GM12878 (cell line): Measurements from ENCODE around the gene ITGAL. TPM values are rescaled to one million over a fixed set of nuclear protein-coding genes. Genes with fewer than 3 reads are reported as not detected.

Experiments used
- BACH1 ChIP-seq: fragments of 450-650 bp; IDR thresholded peaks from 2 replicates; pipeline ENCODE4 v1.6.1; 2017; ENCODE audit warnings: mild to moderate bottlenecking, borderline replicate concordance
- BHLHE40 ChIP-seq, 2 experiments: fragments of 450-650 bp in 1 of 2; IDR thresholded peaks; 2 replicates each; pipeline ENCODE4 v1.6.1; 2011 to 2017; ENCODE audit warnings: low read depth in 2 of 2, borderline replicate concordance in 1 of 2, improper control_type of control experiment in 1 of 2, low read length in 1 of 2, mild to moderate bottlenecking in 1 of 2
- CBFB ChIP-seq: IDR thresholded peaks from 2 replicates; pipeline ENCODE4 v1.6.1; 2016; ENCODE audit warnings: antibody characterized with exemption, low read depth
- CEBPZ ChIP-seq: fragments of 150-350 bp; IDR thresholded peaks from 2 replicates; pipeline ENCODE4 v1.6.1; 2016; ENCODE audit warnings: low read depth, low read length
- EP300 ChIP-seq, 2 experiments: fragments of 150-350 bp in 1 of 2; IDR thresholded peaks; 2 replicates each; pipeline ENCODE4 v1.6.1; 2011 to 2012; ENCODE audit warnings: low read depth in 2 of 2, low read length in 2 of 2, borderline replicate concordance in 1 of 2, improper control_type of control experiment in 1 of 2, inconsistent platforms in 1 of 2; ENCODE audit not compliant: control insufficient read depth in 1 of 2
- ETV6 ChIP-seq, 2 experiments: fragments of 450-650 bp in 1 of 2; IDR thresholded peaks in 1 of 2; conservative IDR thresholded peaks in 1 of 2; 2 replicates each; pipeline ENCODE4 v1.6.1; 2014; ENCODE audit warnings: antibody characterized with exemption in 1 of 2, borderline replicate concordance in 1 of 2, low read depth in 1 of 2, mild to moderate bottlenecking in 1 of 2, moderate library complexity in 1 of 2
- EZH2 ChIP-seq: IDR thresholded peaks from 2 replicates; pipeline ENCODE4 v1.6.1; 2012; ENCODE audit warnings: low read depth, mild to moderate bottlenecking, control low read depth, inconsistent platforms, low read length, borderline replicate concordance; ENCODE audit not compliant: control insufficient read depth
- GATAD2B ChIP-seq: fragments of 450-650 bp; conservative IDR thresholded peaks from 2 replicates; pipeline ENCODE4 v1.6.1; 2017; ENCODE audit warnings: low read depth, mild to moderate bottlenecking, moderate library complexity
- HDAC6 ChIP-seq: fragments of 200-600 bp; sonication (generic); IDR thresholded peaks from one replicate; pipeline ENCODE4 v1.8.0; 2017; ENCODE audit warnings: antibody characterized with exemption; ENCODE audit not compliant: unreplicated experiment
- HSF1 ChIP-seq: fragments of 150-350 bp; IDR thresholded peaks from 2 replicates; pipeline ENCODE4 v1.6.1; 2014; ENCODE audit warnings: mild to moderate bottlenecking, low read depth, low read length
- IKZF2 ChIP-seq, 2 experiments: fragments of 450-650 bp; IDR thresholded peaks; 2 replicates each; pipeline ENCODE4 v1.6.1; 2017; ENCODE audit warnings: mild to moderate bottlenecking in 2 of 2, moderate library complexity in 2 of 2
- JUNB ChIP-seq: IDR thresholded peaks from 2 replicates; pipeline ENCODE4 v1.6.1; 2016; ENCODE audit warnings: antibody characterized with exemption, mild to moderate bottlenecking
- MXI1 ChIP-seq: fragments of 150-350 bp; IDR thresholded peaks from 2 replicates; pipeline ENCODE4 v1.6.1; 2011; ENCODE audit warnings: low read depth, mild to moderate bottlenecking, inconsistent platforms, low read length, improper control_type of control experiment
- NBN ChIP-seq: fragments of 450-650 bp; IDR thresholded peaks from 2 replicates; pipeline ENCODE4 v1.6.1; 2016
- NR2C1 ChIP-seq: fragments of 450-650 bp; IDR thresholded peaks from 2 replicates; pipeline ENCODE4 v1.6.1; 2017; ENCODE audit warnings: antibody characterized with exemption, mild to moderate bottlenecking, moderate library complexity
- NR2C2 ChIP-seq: IDR thresholded peaks from 2 replicates; pipeline ENCODE4 v1.6.1; 2011; ENCODE audit warnings: borderline replicate concordance, low read depth; ENCODE audit not compliant: control insufficient read depth, insufficient read length
- POLR2AphosphoS2 ChIP-seq: IDR thresholded peaks from 2 replicates; pipeline ENCODE4 v1.6.1; 2011; ENCODE audit warnings: low read depth, mild to moderate bottlenecking, low read length, improper control_type of control experiment, moderate library complexity
- POU2F2 ChIP-seq: IDR thresholded peaks from 3 replicates; pipeline ENCODE4 v1.6.1; 2011; ENCODE audit warnings: low read depth, mild to moderate bottlenecking, low read length, borderline replicate concordance
- RAD21 ChIP-seq: IDR thresholded peaks from 2 replicates; pipeline ENCODE4 v1.6.1; 2011; ENCODE audit warnings: mild to moderate bottlenecking, low read depth, low read length, moderate library complexity; ENCODE audit not compliant: insufficient read depth
- RBBP5 ChIP-seq: fragments of 200-600 bp; sonication (generic); conservative IDR thresholded peaks from 2 replicates; pipeline ENCODE4 v1.6.1; 2016
- SMAD5 ChIP-seq: IDR thresholded peaks from 2 replicates; pipeline ENCODE4 v1.6.1; 2016; ENCODE audit warnings: antibody characterized with exemption, low read depth
- SMC3 ChIP-seq: IDR thresholded peaks from 2 replicates; pipeline ENCODE4 v1.6.1; 2011; ENCODE audit warnings: low read length, improper control_type of control experiment, borderline replicate concordance
- SPI1 ChIP-seq: IDR thresholded peaks from 2 replicates; pipeline ENCODE4 v1.6.1; 2011; ENCODE audit warnings: low read depth, mild to moderate bottlenecking, low read length, moderate library complexity, borderline replicate concordance; ENCODE audit not compliant: insufficient read depth
- STAT3 ChIP-seq: IDR thresholded peaks from 2 replicates; pipeline ENCODE4 v1.6.1; 2011; ENCODE audit warnings: low read depth, low read length, improper control_type of control experiment
- TAF1 ChIP-seq: IDR thresholded peaks from 2 replicates; pipeline ENCODE4 v1.6.1; 2011; ENCODE audit warnings: mild to moderate bottlenecking, low read depth, low read length, borderline replicate concordance
- YY1 ChIP-seq: IDR thresholded peaks from 2 replicates; pipeline ENCODE4 v1.6.1; 2011; ENCODE audit warnings: low read depth, mild to moderate bottlenecking, low read length
- ZNF207 ChIP-seq: fragments of 450-650 bp; IDR thresholded peaks from 2 replicates; pipeline ENCODE4 v1.6.1; 2014; ENCODE audit warnings: antibody characterized with exemption, mild to moderate bottlenecking, borderline replicate concordance
- ZNF622 ChIP-seq: fragments of 450-650 bp; IDR thresholded peaks from 2 replicates; pipeline ENCODE4 v1.6.1; 2017; ENCODE audit warnings: mild to moderate bottlenecking, inconsistent platforms
- ZSCAN29 ChIP-seq: fragments of 450-650 bp; IDR thresholded peaks from 2 replicates; pipeline ENCODE4 v1.6.1; 2017; ENCODE audit warnings: mild to moderate bottlenecking, moderate library complexity
- polyA plus RNA-seq, 11 experiments: library from polyadenylated mRNA; depleted of rRNA in 4 of 11; unstranded in 6 of 11; stranded (reverse) in 5 of 11; fragments of >200 nt; fragmentation: Nextera tagmentation in 4 of 11; fragmentation: Illumina TruSeq in 1 of 11; extraction: Ambion mirVana in 4 of 11; extraction: Trizol in 1 of 11; gene quantifications; 1 replicate in 1 of 11; 2 replicates in 10 of 11; pipeline versions ENCODE4 v1.2.1 to v1.2.3, GENCODE V29; 2011 to 2016; ENCODE audit warnings: inconsistent platforms in 2 of 11, missing spikeins in 2 of 11, low read depth in 1 of 11
- total RNA-seq, 4 experiments: library from RNA; depleted of rRNA in 3 of 4; stranded (reverse); fragments of >200 nt in 3 of 4; fragmentation: Illumina TruSeq in 1 of 4; extraction: Trizol in 1 of 4; gene quantifications; 2 replicates each; pipeline versions ENCODE4 v1.2.1 to v1.2.3, GENCODE V29; 2013 to 2021

ITGAL gene
- total and polyA plus RNA-seq, 10 of the 15 experiments (the other 5 are each of a cell fraction or from before 2014, with no cell fraction given) = 10.7 to 170 (median 96.9) TPM

- TF ChIP-seq YY1 (peak; percentile 56; the same call in 1 of the 2 replicates), CBFB (no peak), RBBP5 (no peak), TAF1 (no peak), POU2F2 (no peak), IKZF2 (IDR thresholded peaks at IDR 0.05) (peak in 1 of 2 experiments; percentile 8; a peak in 2 of 4 replicates), STAT3 (no peak), SPI1 (no peak), SMC3 (no peak; the same call in 1 of the 2 replicates), BHLHE40 (IDR thresholded peaks at IDR 0.05; ENCODE audit: borderline replicate concordance in 1 of 2, low read depth in 2 of 2, low read length in 1 of 2) (no peak), ZNF622 (no peak), JUNB (no peak), EZH2 (no peak), ETV6 (conservative IDR thresholded peaks at IDR 0.05 in 1 of 2, IDR thresholded peaks at IDR 0.05 in 1 of 2; ENCODE audit: borderline replicate concordance in 1 of 2, low read depth in 1 of 2) (no peak), HDAC6 (no peak), GATAD2B (no peak), ZNF207 (no peak; the same call in 1 of the 2 replicates), HSF1 (no peak), NBN (peak; percentile 31; the same call in 1 of the 2 replicates), SMAD5 (no peak), EP300 (IDR thresholded peaks at IDR 0.05; ENCODE audit: borderline replicate concordance in 1 of 2, control insufficient read depth in 1 of 2, low read depth in 2 of 2, low read length in 2 of 2) (no peak), CEBPZ (no peak), NR2C1 (no peak), MXI1 (no peak), ZSCAN29 (no peak), NR2C2 (no peak), BACH1 (no peak), RAD21 (peak; percentile 48), POLR2AphosphoS2 (no peak)
Observed at GRCh38 chr16:30430428-30430970, 42.0 kb upstream of the ITGAL start (continued).
